MM.1S (cell line): ENCODE measurements around the gene HMOX2.

Experiments used
- DNase-seq: peaks from one replicate; pipeline ENCODE4 v3.0.0-alpha.2; 2015
- H2AFZ ChIP-seq: fragments of 300-600 bp; sonication (generic); 2 replicates; pipeline ENCODE4 v1.6.0; 2016; ENCODE audit warnings: antibody characterized with exemption, low read length
- H3F3A ChIP-seq: fragments of 300-600 bp; sonication (generic); 2 replicates; pipeline ENCODE4 v1.6.1; 2016; ENCODE audit warnings: mild to moderate bottlenecking, antibody characterized with exemption, low read length, moderate library complexity, mixed read lengths; ENCODE audit not compliant: insufficient read depth
- H3K27ac ChIP-seq: fragments of 300-600 bp; sonication (generic); 2 replicates; pipeline ENCODE4 v1.5.1; 2016; ENCODE audit warnings: mild to moderate bottlenecking, low read length
- H3K27me3 ChIP-seq: fragments of 300-600 bp; sonication (generic); replicated peaks from 2 replicates; pipeline ENCODE4 v1.6.0; 2016; ENCODE audit warnings: low read length; ENCODE audit not compliant: insufficient read depth
- H3K36me3 ChIP-seq: fragments of 300-600 bp; sonication (generic); replicated peaks from 2 replicates; pipeline ENCODE4 v1.6.1; 2016; ENCODE audit warnings: mild to moderate bottlenecking, low read length, mixed read lengths; ENCODE audit not compliant: insufficient read depth
- H3K4me1 ChIP-seq: fragments of 300-600 bp; sonication (generic); 2 replicates; pipeline ENCODE4 v1.6.1; 2016; ENCODE audit warnings: low read length, mixed read lengths
- H3K4me2 ChIP-seq: fragments of 300-600 bp; sonication (generic); 2 replicates; pipeline ENCODE4 v1.6.0; 2016; ENCODE audit warnings: low read depth, low read length
- H3K4me3 ChIP-seq: fragments of 300-600 bp; sonication (generic); 2 replicates; pipeline ENCODE4 v1.5.1; 2016; ENCODE audit warnings: low read length, mixed read lengths
- H3K79me2 ChIP-seq: fragments of 300-600 bp; sonication (generic); 2 replicates; pipeline ENCODE4 v1.6.1; 2016; ENCODE audit warnings: mixed run types, low read length, mixed read lengths
- H3K9ac ChIP-seq: fragments of 300-600 bp; sonication (generic); 2 replicates; pipeline ENCODE4 v1.6.1; 2016; ENCODE audit warnings: low read length, mixed read lengths
- H3K9me2 ChIP-seq: fragments of 300-600 bp; sonication (generic); replicated peaks from 2 replicates; pipeline ENCODE4 v1.6.1; 2016; ENCODE audit warnings: mild to moderate bottlenecking, low read length, mixed read lengths; ENCODE audit not compliant: insufficient read depth
- H3K9me3 ChIP-seq: fragments of 300-600 bp; sonication (generic); replicated peaks from 2 replicates; pipeline ENCODE4 v1.6.1; 2016; ENCODE audit warnings: mild to moderate bottlenecking, low read length, mixed read lengths; ENCODE audit not compliant: insufficient read depth
- H4K20me1 ChIP-seq: fragments of 300-600 bp; sonication (generic); 2 replicates; pipeline ENCODE4 v1.6.1; 2016; ENCODE audit warnings: mild to moderate bottlenecking, low read length, moderate library complexity, mixed read lengths; ENCODE audit not compliant: insufficient read depth
- CTCF ChIP-seq: fragments of 300-600 bp; sonication (generic); IDR thresholded peaks from 2 replicates; pipeline ENCODE4 v1.5.1; 2016; ENCODE audit warnings: antibody characterized with exemption, low read length, mixed read lengths
- EZH2 ChIP-seq: fragments of 300-600 bp; sonication (generic); optimal IDR thresholded peaks from 2 replicates; pipeline ENCODE3; 2017; ENCODE audit warnings: low read depth, mild to moderate bottlenecking, antibody characterized with exemption, low read length, mixed read lengths
- EZH2phosphoT487 ChIP-seq: fragments of 300-600 bp; sonication (generic); IDR thresholded peaks from 2 replicates; pipeline ENCODE4 v1.6.1; 2018; ENCODE audit warnings: antibody characterized with exemption, low read length

Gene HMOX2

GRCh38 chr16:4495766-4496165 lies 19.6 kb downstream of the HMOX2 start:
- Histone ChIP-seq H3K27me3 (no peaks in the 10 kb centered on the region), H3K9ac (no peak overlapping the region), H4K20me1 (no peaks in the 10 kb centered on the region), H3K4me2 (no peak overlapping the region), H3K79me2 (peaks cover 60% of the 10 kb centered on the region), H3F3A (no peaks in the 10 kb centered on the region), H3K4me3 (no peak overlapping the region), H3K27ac (no peak overlapping the region), H3K9me3 (no peaks in the 10 kb centered on the region), H3K36me3 (0 out of 2 replicates have a peak, but pooled peaks cover 3% of the 10 kb centered on the region), H2AFZ (no peak overlapping the region), H3K4me1 (no peaks in the 10 kb centered on the region), H3K9me2 (no peaks in the 10 kb centered on the region)
- no peak for TF ChIP-seq EZH2phosphoT487
- no peak for TF ChIP-seq CTCF
- no peak for TF ChIP-seq EZH2
- no peak for DNase-seq

GRCh38 chr16:4496305-4496704 lies 20.1 kb downstream of the HMOX2 start:
- H3K4me1 ChIP-seq, result no peaks in the 10 kb centered on the region
- H3K79me2 ChIP-seq, result peaks cover 60% of the 10 kb centered on the region
- H3K9ac ChIP-seq, result no peak overlapping the region
- H3K4me3 ChIP-seq, result no peak overlapping the region
- H3K27ac ChIP-seq, result no peak overlapping the region
- no peaks in the 10 kb centered on the region for H3F3A ChIP-seq
- H3K36me3 ChIP-seq, result 0 out of 2 replicates have a peak, but pooled peaks cover 3% of the 10 kb centered on the region
- H3K27me3 ChIP-seq, result no peaks in the 10 kb centered on the region
- DNase-seq, result no peak
- H3K9me3 ChIP-seq, result no peaks in the 10 kb centered on the region
- no peak overlapping the region for H3K4me2 ChIP-seq
- no peak for TF ChIP-seq EZH2phosphoT487
- TF ChIP-seq EZH2, result no peak
- no peak for TF ChIP-seq CTCF
- no peaks in the 10 kb centered on the region for H4K20me1 ChIP-seq
- no peaks in the 10 kb centered on the region for H3K9me2 ChIP-seq
- no peak overlapping the region for H2AFZ ChIP-seq

- peaks cover 65% of the 10 kb centered on the region for H3K79me2 ChIP-seq
- no peak overlapping the region for H3K4me3 ChIP-seq
- H3F3A ChIP-seq, result no peaks in the 10 kb centered on the region
- H3K36me3 ChIP-seq, result 0 out of 2 replicates have a peak, but pooled peaks cover 3% of the 10 kb centered on the region
- H3K9me3 ChIP-seq, result no peaks in the 10 kb centered on the region
- TF ChIP-seq EZH2phosphoT487, result no peak
- no peak overlapping the region for H2AFZ ChIP-seq
- no peaks in the 10 kb centered on the region for H4K20me1 ChIP-seq
- H3K4me2 ChIP-seq, result no peak overlapping the region
- H3K27ac ChIP-seq, result no peak overlapping the region
- no peaks in the 10 kb centered on the region for H3K9me2 ChIP-seq
- no peak overlapping the region for H3K9ac ChIP-seq
- H3K4me1 ChIP-seq, result peaks cover under 1% of the 10 kb centered on the region; the same call in 1 of the 2 replicates
- no peak for DNase-seq
- no peaks in the 10 kb centered on the region for H3K27me3 ChIP-seq
These were observed 22.5 kb downstream of the HMOX2 start for GRCh38 chr16:4498546-4499195.

GRCh38 chr16:4499196-4499555 lies 23.0 kb downstream of the HMOX2 start:
- Histone ChIP-seq H3K79me2 (peaks cover 70% of the 10 kb centered on the region), H3K36me3 (0 out of 2 replicates have a peak, but pooled peaks cover 3% of the 10 kb centered on the region), H3F3A (no peaks in the 10 kb centered on the region), H3K9me3 (no peaks in the 10 kb centered on the region), H4K20me1 (no peaks in the 10 kb centered on the region), H3K9ac (no peak overlapping the region), H3K27ac (no peak overlapping the region), H3K4me3 (no peak overlapping the region), H3K4me2 (no peak overlapping the region), H3K27me3 (no peaks in the 10 kb centered on the region), H3K9me2 (no peaks in the 10 kb centered on the region), H2AFZ (no peak overlapping the region), H3K4me1 (peaks cover 5% of the 10 kb centered on the region)
- no peak for DNase-seq
- TF ChIP-seq EZH2, result no peak
- no peak for TF ChIP-seq CTCF
- no peak for TF ChIP-seq EZH2phosphoT487
